GM23248 (cell line): ENCODE results near the gene KRT6B. TPM values are rescaled to one million over a fixed set of nuclear protein-coding genes. Genes with fewer than 3 reads are reported as not detected.
A peak's percentile ranks its signal among the peaks of the same experiment; 100 is the strongest.

ENCODE experiments used
- DNase-seq: peaks from one replicate; pipeline ENCODE4 v3.0.0-alpha.2; 2015
- H2AFZ ChIP-seq: fragments of 200-600 bp; sonication (generic); 2 replicates; pipeline ENCODE4 v1.6.1; 2016; ENCODE audit warnings: antibody characterized with exemption
- H3F3A ChIP-seq: fragments of 200-600 bp; sonication (generic); 2 replicates; pipeline ENCODE4 v1.6.1; 2016; ENCODE audit warnings: mild to moderate bottlenecking, antibody characterized with exemption, mixed run types; ENCODE audit not compliant: insufficient read depth
- H3K27ac ChIP-seq: fragments of 200-600 bp; sonication (generic); 2 replicates; pipeline ENCODE4 v1.5.1; 2016; ENCODE audit warnings: mild to moderate bottlenecking
- H3K27me3 ChIP-seq: fragments of 200-600 bp; sonication (generic); replicated peaks from 2 replicates; pipeline ENCODE4 v1.6.1; 2016; ENCODE audit warnings: mild to moderate bottlenecking; ENCODE audit not compliant: insufficient read depth
- H3K36me3 ChIP-seq: fragments of 200-600 bp; sonication (generic); 2 replicates; pipeline ENCODE4 v1.6.1; 2016; ENCODE audit warnings: low read depth, mild to moderate bottlenecking
- H3K4me1 ChIP-seq: fragments of 200-600 bp; sonication (generic); 2 replicates; pipeline ENCODE4 v1.6.1; 2016; ENCODE audit warnings: mild to moderate bottlenecking; ENCODE audit not compliant: insufficient read depth
- H3K4me2 ChIP-seq: fragments of 200-600 bp; sonication (generic); one replicate; pipeline ENCODE4 v1.6.1; 2016; ENCODE audit warnings: mild to moderate bottlenecking; ENCODE audit not compliant: unreplicated experiment
- H3K4me3 ChIP-seq: fragments of 200-600 bp; sonication (generic); 2 replicates; pipeline ENCODE4 v1.5.1; 2016; ENCODE audit warnings: mild to moderate bottlenecking
- H3K79me2 ChIP-seq: fragments of 200-600 bp; sonication (generic); 2 replicates; pipeline ENCODE4 v1.6.1; 2016; ENCODE audit warnings: mild to moderate bottlenecking; ENCODE audit not compliant: insufficient read depth
- H3K9ac ChIP-seq: fragments of 200-600 bp; sonication (generic); 2 replicates; pipeline ENCODE4 v1.6.1; 2016; ENCODE audit warnings: mild to moderate bottlenecking
- H3K9me2 ChIP-seq: fragments of 200-600 bp; sonication (generic); 2 replicates; pipeline ENCODE4 v1.6.1; 2016; ENCODE audit warnings: mixed run types, mild to moderate bottlenecking, moderate library complexity; ENCODE audit not compliant: insufficient read depth
- H3K9me3 ChIP-seq: fragments of 200-600 bp; sonication (generic); one replicate; pipeline ENCODE4 v1.6.1; 2017; ENCODE audit warnings: low read depth
- H4K20me1 ChIP-seq: fragments of 200-600 bp; sonication (generic); 2 replicates; pipeline ENCODE4 v1.6.0; 2016; ENCODE audit not compliant: insufficient read depth
- EZH2 ChIP-seq: fragments of 200-600 bp; sonication (generic); IDR thresholded peaks from 2 replicates; pipeline ENCODE4 v1.6.1; 2018; ENCODE audit warnings: antibody characterized with exemption, mild to moderate bottlenecking; ENCODE audit not compliant: insufficient read depth, poor library complexity, severe bottlenecking
- EZH2phosphoT487 ChIP-seq: fragments of 200-600 bp; sonication (generic); IDR thresholded peaks from 2 replicates; pipeline ENCODE4 v1.6.1; 2018; ENCODE audit warnings: antibody characterized with exemption, moderate library complexity, mild to moderate bottlenecking, low read depth; ENCODE audit not compliant: insufficient read depth
- WGBS, 2 experiments: methylation state at CpG; one replicate each; pipeline ENCODE4 v1.1.6; 2015 to 2017; ENCODE audit warnings: low lambda C conversion rate in 2 of 2, low coverage in 1 of 2; ENCODE audit errors: missing lambda C conversion rate in 2 of 2; 5-methylcytosine and 5-hydroxymethylcytosine counted together
- in situ Hi-C: fragments of 300-500 bp; cut with MboI; formaldehyde crosslinking; loops from 2 replicates; pipeline ENCODE4 v1.15.0; 2020
- polyA plus RNA-seq: library from polyadenylated mRNA; unstranded; fragments of >200 nt; fragmentation: Nextera tagmentation; extraction: Ambion mirVana; gene quantifications from 2 replicates; pipeline ENCODE4 v1.2.1, GENCODE V29; 2016
- total RNA-seq: library from RNA; depleted of rRNA; stranded (reverse); fragments of >200 nt; shearing (Covaris generic); gene quantifications from 2 replicates; pipeline ENCODE4 v1.2.3, GENCODE V29; 2014; rRNA removed

The KRT6B gene
- total and polyA plus RNA-seq, 2 experiments from 2014 or later: not detected

- Histone ChIP-seq H3F3A (no peaks in the 10 kb centered on the region), H3K27ac (no peak overlapping the region), H3K9me3 (no peaks in the 10 kb centered on the region), H3K27me3 (peaks cover 32% of the 10 kb centered on the region), H3K4me2 (no peak overlapping the region), H3K9ac (no peak overlapping the region), H3K9me2 (no peaks in the 10 kb centered on the region), H3K36me3 (no peaks in the 10 kb centered on the region), H3K4me3 (no peak overlapping the region), H2AFZ (no peak overlapping the region), H4K20me1 (no peaks in the 10 kb centered on the region), H3K79me2 (no peaks in the 10 kb centered on the region), H3K4me1 (no peaks in the 10 kb centered on the region)
- TF ChIP-seq EZH2phosphoT487 (no peak), EZH2 (no peak)
- DNase-seq: no peak
- 86 to 90% methylated on average over 16 of the region's 16 CpGs for WGBS, 2 experiments
- in situ Hi-C loops: loop anchor here (25.0 kb wide), 1 partner anchor 588 kb away; no protein-coding TSS in a partner anchor
Observed at GRCh38 chr12:52399756-52400155, 52.2 kb downstream of the KRT6B start.

- in situ Hi-C loops: loop anchor here (25.0 kb wide), 1 partner anchor 589 kb away; no protein-coding TSS in a partner anchor
- no peaks in the 10 kb centered on the region for H3K4me1 ChIP-seq
- no peaks in the 10 kb centered on the region for H3K36me3 ChIP-seq
- DNase-seq: peak; percentile 57
- H3K27ac ChIP-seq: no peak overlapping the region
- H4K20me1 ChIP-seq: no peaks in the 10 kb centered on the region
- peaks cover 32% of the 10 kb centered on the region for H3K27me3 ChIP-seq
- H3K9me2 ChIP-seq: no peaks in the 10 kb centered on the region
- H2AFZ ChIP-seq: no peak overlapping the region
- H3K79me2 ChIP-seq: no peaks in the 10 kb centered on the region
- no peak overlapping the region for H3K4me2 ChIP-seq
- TF ChIP-seq EZH2phosphoT487 (no peak), EZH2 (no peak)
- no peak overlapping the region for H3K9ac ChIP-seq
- no peaks in the 10 kb centered on the region for H3F3A ChIP-seq
- H3K9me3 ChIP-seq: no peaks in the 10 kb centered on the region
- no peak overlapping the region for H3K4me3 ChIP-seq
- whole genome bisulfite sequencing, 2 experiments: 59 to 64% methylated on average over 1 of the region's 1 CpG
Observed at GRCh38 chr12:52398176-52398575, 53.8 kb downstream of the KRT6B start.

- no peak overlapping the region for H3K9ac ChIP-seq
- no peak overlapping the region for H3K27ac ChIP-seq
- in situ Hi-C loops: loop anchor here (25.0 kb wide), 1 partner anchor 591 kb away; no protein-coding TSS in a partner anchor
- H3K27me3 ChIP-seq: peaks cover 32% of the 10 kb centered on the region
- no peak overlapping the region for H2AFZ ChIP-seq
- H3K36me3 ChIP-seq: no peaks in the 10 kb centered on the region
- H3K4me1 ChIP-seq: no peaks in the 10 kb centered on the region
- 61 to 72% methylated on average over 8 of the region's 8 CpGs for WGBS, 2 experiments
- no peak for TF ChIP-seq EZH2
- no peak for TF ChIP-seq EZH2phosphoT487
- no peak overlapping the region for H3K4me3 ChIP-seq
- H3K79me2 ChIP-seq: no peaks in the 10 kb centered on the region
- no peaks in the 10 kb centered on the region for H4K20me1 ChIP-seq
- no peak overlapping the region for H3K4me2 ChIP-seq
- DNase-seq: no peak
- no peaks in the 10 kb centered on the region for H3F3A ChIP-seq
- H3K9me2 ChIP-seq: no peaks in the 10 kb centered on the region
- H3K9me3 ChIP-seq: no peaks in the 10 kb centered on the region
Observed at GRCh38 chr12:52396656-52397055, 55.3 kb downstream of the KRT6B start.

Other genes with a start within 250 kb of the KRT6B start
- 5.7 and 11.0 TPM in 2 replicates for gene KRT7, start 218.9 kb downstream of the KRT6B start, total RNA-seq
- 14.4 and 17.4 TPM in 2 replicates for gene KRT7, start 218.9 kb downstream of the KRT6B start, polyA plus RNA-seq
- gene KRT86, start 177.5 kb downstream of the KRT6B start, total RNA-seq: 0.11 TPM in 1 of 2 replicates, not detected in the other
- gene KRT86, start 177.5 kb downstream of the KRT6B start, polyA plus RNA-seq: 0.16 and 0.27 TPM in 2 replicates
- 0.11 TPM in 1 of 2 replicates, not detected in the other for gene KRT81, start 160.6 kb downstream of the KRT6B start, total RNA-seq
- gene KRT81, start 160.6 kb downstream of the KRT6B start, polyA plus RNA-seq: 0.34 and 0.95 TPM in 2 replicates
- not detected in 2 replicates for gene KRT83, start 130.7 kb downstream of the KRT6B start, total RNA-seq
- not detected in 2 replicates for gene KRT83, start 130.7 kb downstream of the KRT6B start, polyA plus RNA-seq
- gene KRT85, start 84.7 kb downstream of the KRT6B start, total RNA-seq: not detected in 2 replicates
- gene KRT85, start 84.7 kb downstream of the KRT6B start, polyA plus RNA-seq: not detected in 2 replicates
- gene KRT84, start 66.5 kb downstream of the KRT6B start, total RNA-seq: not detected in 2 replicates
- gene KRT84, start 66.5 kb downstream of the KRT6B start, polyA plus RNA-seq: not detected in 2 replicates
- not detected in 2 replicates for gene KRT82, start 45.8 kb downstream of the KRT6B start, total RNA-seq
- not detected in 2 replicates for gene KRT82, start 45.8 kb downstream of the KRT6B start, polyA plus RNA-seq
- gene KRT75, start 17.8 kb downstream of the KRT6B start, total RNA-seq: not detected in 2 replicates
- gene KRT75, start 17.8 kb downstream of the KRT6B start, polyA plus RNA-seq: not detected in 2 replicates
- gene KRT6C, start 21.7 kb upstream of the KRT6B start, total RNA-seq: not detected in 2 replicates
- not detected in 2 replicates for gene KRT6C, start 21.7 kb upstream of the KRT6B start, polyA plus RNA-seq
- gene KRT6A, start 41.1 kb upstream of the KRT6B start, total RNA-seq: not detected in 2 replicates
- gene KRT6A, start 41.1 kb upstream of the KRT6B start, polyA plus RNA-seq: not detected in 2 replicates
- not detected in 2 replicates for gene KRT5, start 68.2 kb upstream of the KRT6B start, total RNA-seq
- not detected in 2 replicates for gene KRT5, start 68.2 kb upstream of the KRT6B start, polyA plus RNA-seq
- not detected in 2 replicates for gene KRT71, start 101.0 kb upstream of the KRT6B start, total RNA-seq
- not detected in 2 replicates for gene KRT71, start 101.0 kb upstream of the KRT6B start, polyA plus RNA-seq
- not detected in 2 replicates for gene KRT74, start 121.7 kb upstream of the KRT6B start, total RNA-seq
- gene KRT74, start 121.7 kb upstream of the KRT6B start, polyA plus RNA-seq: not detected in 2 replicates
- not detected in 2 replicates for gene KRT72, start 149.3 kb upstream of the KRT6B start, total RNA-seq
- gene KRT72, start 149.3 kb upstream of the KRT6B start, polyA plus RNA-seq: not detected in 2 replicates
- gene KRT73, start 166.4 kb upstream of the KRT6B start, total RNA-seq: not detected in 2 replicates
- not detected in 2 replicates for gene KRT73, start 166.4 kb upstream of the KRT6B start, polyA plus RNA-seq
- not detected in 2 replicates for gene KRT2, start 200.1 kb upstream of the KRT6B start, total RNA-seq
- gene KRT2, start 200.1 kb upstream of the KRT6B start, polyA plus RNA-seq: not detected in 2 replicates
- not detected in 2 replicates for gene KRT1, start 228.3 kb upstream of the KRT6B start, total RNA-seq
- gene KRT1, start 228.3 kb upstream of the KRT6B start, polyA plus RNA-seq: not detected in 2 replicates